K562 (cell line): Measurements from ENCODE around the gene CALM1. TPM values are rescaled to one million over a fixed set of nuclear protein-coding genes. Genes with fewer than 3 reads are reported as not detected.

ENCODE experiments used
- ATAC-seq: fragments of 200-7000 bp; cut with Tn5 transposase; 3 replicates; pipeline ENCODE4 v1.9.1; 2020; ENCODE audit warnings: moderate library complexity
- BruUV-seq: library from RNA; stranded (reverse); fragments of 400-500 nt; replicated peaks from 2 replicates; lab custom pipeline; 2021; lab: Mats Ljungman, UMichigan
- CTCF ChIA-PET: fragments of 300-600 bp; formaldehyde crosslinking; extraction: SDS; loops from one replicate; lab custom pipeline; 2021; ENCODE audit warnings: low intra/inter-chr PET ratio; lab: Yijun Ruan, JAX
- POLR2A ChIA-PET: fragments of 300-600, 350-650 bp; sonication (Branson Sonifier 250); formaldehyde crosslinking; extraction: SDS; loops from one replicate; lab custom pipeline; 2021; ENCODE audit warnings: antibody characterized with exemption, inconsistent platforms; lab: Yijun Ruan, JAX
- DNase-seq, 4 experiments: peaks; one replicate each; pipeline versions ENCODE4 v3.0.0 to v3.0.0-alpha.2; 2011 to 2018; ENCODE audit warnings: low spot score in 3 of 4, mixed read lengths in 3 of 4; ENCODE audit errors: extremely low read depth in 1 of 4
- FAIRE-seq: peaks from 2 replicates; lab custom pipeline; 2011; peaks lifted over from hg19 to GRCh38; lab: Jason Lieb, UNC
- H2AFZ ChIP-seq: 2 replicates; pipeline ENCODE4 v1.6.0; 2011; ENCODE audit warnings: low read depth, low read length, control low read depth, inconsistent platforms
- H3K27ac ChIP-seq: fragments of 200-600 bp; 3 replicates; pipeline ENCODE4 v1.8.0; 2011; ENCODE audit warnings: low read depth, mild to moderate bottlenecking, control low read depth, inconsistent platforms, low read length, moderate library complexity, mixed read lengths; ENCODE audit errors: extremely low read depth
- H3K27me3 ChIP-seq, 2 experiments: fragments of 300-600 bp in 1 of 2; 2 replicates in 1 of 2; 3 replicates in 1 of 2; pipeline versions ENCODE4 v1.6.0 to v1.8.0; 2011; ENCODE audit warnings: inconsistent platforms in 2 of 2, low read length in 2 of 2, mild to moderate bottlenecking in 1 of 2, mixed read lengths in 1 of 2, moderate library complexity in 1 of 2; ENCODE audit not compliant: control insufficient read depth in 2 of 2, insufficient read depth in 2 of 2
- H3K36me3 ChIP-seq: fragments of 300-600 bp; 3 replicates; pipeline ENCODE4 v1.8.0; 2011; ENCODE audit warnings: mild to moderate bottlenecking, low read length, inconsistent platforms; ENCODE audit not compliant: control insufficient read depth, insufficient read depth
- H3K4me1 ChIP-seq, 2 experiments: fragments of 200-600 bp in 1 of 2; replicated peaks in 1 of 2; 2 replicates in 1 of 2; 3 replicates in 1 of 2; pipeline versions ENCODE4 v1.5.1 to v1.8.0; 2011; ENCODE audit warnings: inconsistent platforms in 2 of 2, low read length in 2 of 2, mild to moderate bottlenecking in 1 of 2, mixed read lengths in 1 of 2, moderate library complexity in 1 of 2; ENCODE audit not compliant: control insufficient read depth in 2 of 2, insufficient read depth in 2 of 2
- H3K4me2 ChIP-seq: 2 replicates; pipeline ENCODE4 v1.6.1; 2011; ENCODE audit warnings: low read length, control low read depth, inconsistent platforms, mixed read lengths; ENCODE audit not compliant: insufficient read depth
- H3K4me3 ChIP-seq: fragments of 200-600 bp; sonication (generic), shearing (Covaris generic); 2 replicates; pipeline ENCODE4 v1.5.1; 2016; ENCODE audit warnings: control low read depth, inconsistent platforms
- H3K79me2 ChIP-seq: fragments of 200-600 bp; 3 replicates; pipeline ENCODE4 v1.8.0; 2011; ENCODE audit warnings: low read length, inconsistent platforms; ENCODE audit not compliant: control insufficient read depth, insufficient read depth
- H3K9ac ChIP-seq, 2 experiments: 2 replicates each; pipeline versions ENCODE4 v1.6.0 to v1.6.1; 2011; ENCODE audit warnings: low read depth in 2 of 2, low read length in 2 of 2, control low read depth in 1 of 2, inconsistent platforms in 1 of 2, mild to moderate bottlenecking in 1 of 2, mixed read lengths in 1 of 2; ENCODE audit not compliant: insufficient read depth in 1 of 2
- H3K9me1 ChIP-seq: one replicate; pipeline ENCODE4 v1.6.0; 2011; ENCODE audit warnings: inconsistent platforms, mild to moderate bottlenecking, low read length, moderate library complexity; ENCODE audit not compliant: control insufficient read depth, insufficient read depth
- H3K9me3 ChIP-seq: replicated peaks from 2 replicates; pipeline ENCODE4 v1.5.1; 2011; ENCODE audit warnings: low read depth, low read length, inconsistent platforms; ENCODE audit not compliant: control insufficient read depth, insufficient read depth
- H4K20me1 ChIP-seq: replicated peaks from 2 replicates; pipeline ENCODE4 v1.6.1; 2011; ENCODE audit warnings: low read length, inconsistent platforms, mixed read lengths; ENCODE audit not compliant: control insufficient read depth, insufficient read depth
- BCOR ChIP-seq: fragments of 450-650 bp; IDR thresholded peaks from 2 replicates; pipeline ENCODE4 v1.6.1; 2016
- IRF2 ChIP-seq: sonication (generic); formaldehyde crosslinking; IDR thresholded peaks from 2 replicates; pipeline ENCODE4 v1.8.1; 2022; ENCODE audit warnings: mild to moderate bottlenecking, missing genetic modification reagents
- KAT7 ChIP-seq: sonication (generic); formaldehyde crosslinking; IDR thresholded peaks from 2 replicates; pipeline ENCODE4 v1.8.0; 2022; ENCODE audit warnings: missing genetic modification reagents, mild to moderate bottlenecking, borderline replicate concordance
- PRMT5 ChIP-seq: sonication (generic); formaldehyde crosslinking; IDR thresholded peaks from 2 replicates; pipeline ENCODE4 v1.5.0; 2020; ENCODE audit warnings: missing genetic modification reagents
- YY1 ChIP-seq, 3 experiments: IDR thresholded peaks; 2 replicates each; pipeline ENCODE4 v1.6.1; 2011; ENCODE audit warnings: low read length in 2 of 3, mild to moderate bottlenecking in 2 of 3, moderate library complexity in 2 of 3, borderline replicate concordance in 1 of 3, control low read depth in 1 of 3, low read depth in 1 of 3; ENCODE audit not compliant: insufficient read depth in 3 of 3, insufficient replicate concordance in 2 of 3, control insufficient read depth in 1 of 3, insufficient read length in 1 of 3; ENCODE audit errors: extremely low read depth in 1 of 3
- ZNF124 ChIP-seq: sonication (generic); formaldehyde crosslinking; IDR thresholded peaks from 2 replicates; pipeline ENCODE4 v1.8.1; 2022; ENCODE audit warnings: missing genetic modification reagents
- ZSCAN29 ChIP-seq: fragments of 450-650 bp; IDR thresholded peaks from 2 replicates; pipeline ENCODE4 v1.6.1; 2017
- WGBS: fragments of 100-300 bp; shearing (Covaris generic); methylation state at CpG from one replicate; pipeline ENCODE4 v1.1.6; 2016; ENCODE audit warnings: low coverage, mixed read lengths; ENCODE audit not compliant: insufficient coverage; ENCODE audit errors: missing lambda C conversion rate; 5-methylcytosine and 5-hydroxymethylcytosine counted together
- in situ Hi-C: fragments of 300-500 bp; cut with MboI; formaldehyde crosslinking; loops from 4 replicates; pipeline ENCODE4 v1.15.0; 2018; ENCODE audit warnings: inconsistent platforms, mixed read lengths
- intact Hi-C: fragments of 100-400 bp; cut with micrococcal nuclease; formaldehyde crosslinking; loops from 2 replicates; pipeline ENCODE4 v1.14.2; 2022
- polyA plus RNA-seq, 8 experiments: library from polyadenylated mRNA; depleted of rRNA in 4 of 8; stranded (reverse) in 5 of 8; unstranded in 3 of 8; fragments of >200 nt; fragmentation: Nextera tagmentation in 2 of 8; fragmentation: Illumina TruSeq in 1 of 8; extraction: Ambion mirVana in 2 of 8; extraction: Trizol in 1 of 8; gene quantifications; 2 replicates each; pipeline versions ENCODE4 v1.2.1 to v1.2.3, GENCODE V29; 2011 to 2014; ENCODE audit warnings: inconsistent platforms in 1 of 8, missing spikeins in 1 of 8
- total RNA-seq, 7 experiments: library from RNA; depleted of rRNA in 6 of 7; stranded (reverse); fragments of >200 nt in 6 of 7; fragmentation: Illumina TruSeq in 2 of 7; extraction: Trizol in 2 of 7; gene quantifications; 2 replicates each; pipeline versions ENCODE4 v1.2.1 to v1.2.3, GENCODE V29; 2011 to 2021; ENCODE audit warnings: low replicate concordance in 1 of 7
- TF ChIP-seq, protein P1 (sequence below), 2 experiments: IDR thresholded peaks; 2 replicates each; pipeline ENCODE4 v1.6.1; 2011; ENCODE audit warnings: borderline replicate concordance in 1 of 2, control low read depth in 1 of 2, low read depth in 1 of 2, low read length in 1 of 2, mild to moderate bottlenecking in 1 of 2, mixed read lengths in 1 of 2, moderate library complexity in 1 of 2; ENCODE audit not compliant: insufficient read depth in 1 of 2, insufficient read length in 1 of 2, poor library complexity in 1 of 2, severe bottlenecking in 1 of 2; ENCODE audit errors: extremely low read depth in 1 of 2
- TF ChIP-seq, protein P2 (sequence below): sonication (generic); formaldehyde crosslinking; IDR thresholded peaks from 2 replicates; pipeline ENCODE4 v1.8.1; 2023; ENCODE audit warnings: mild to moderate bottlenecking, missing genetic modification reagents
- TF ChIP-seq, protein P3 (sequence below): fragments of 450-650 bp; IDR thresholded peaks from 2 replicates; pipeline ENCODE4 v1.6.1; 2016; ENCODE audit warnings: missing biosample characterization, missing genetic modification characterization

CALM1 gene
- total and polyA plus RNA-seq, 9 of the 15 experiments (the other 6 are each of a cell fraction or from before 2014, with no cell fraction given), result 48.0 to 269 (median 158) TPM

DNA sequence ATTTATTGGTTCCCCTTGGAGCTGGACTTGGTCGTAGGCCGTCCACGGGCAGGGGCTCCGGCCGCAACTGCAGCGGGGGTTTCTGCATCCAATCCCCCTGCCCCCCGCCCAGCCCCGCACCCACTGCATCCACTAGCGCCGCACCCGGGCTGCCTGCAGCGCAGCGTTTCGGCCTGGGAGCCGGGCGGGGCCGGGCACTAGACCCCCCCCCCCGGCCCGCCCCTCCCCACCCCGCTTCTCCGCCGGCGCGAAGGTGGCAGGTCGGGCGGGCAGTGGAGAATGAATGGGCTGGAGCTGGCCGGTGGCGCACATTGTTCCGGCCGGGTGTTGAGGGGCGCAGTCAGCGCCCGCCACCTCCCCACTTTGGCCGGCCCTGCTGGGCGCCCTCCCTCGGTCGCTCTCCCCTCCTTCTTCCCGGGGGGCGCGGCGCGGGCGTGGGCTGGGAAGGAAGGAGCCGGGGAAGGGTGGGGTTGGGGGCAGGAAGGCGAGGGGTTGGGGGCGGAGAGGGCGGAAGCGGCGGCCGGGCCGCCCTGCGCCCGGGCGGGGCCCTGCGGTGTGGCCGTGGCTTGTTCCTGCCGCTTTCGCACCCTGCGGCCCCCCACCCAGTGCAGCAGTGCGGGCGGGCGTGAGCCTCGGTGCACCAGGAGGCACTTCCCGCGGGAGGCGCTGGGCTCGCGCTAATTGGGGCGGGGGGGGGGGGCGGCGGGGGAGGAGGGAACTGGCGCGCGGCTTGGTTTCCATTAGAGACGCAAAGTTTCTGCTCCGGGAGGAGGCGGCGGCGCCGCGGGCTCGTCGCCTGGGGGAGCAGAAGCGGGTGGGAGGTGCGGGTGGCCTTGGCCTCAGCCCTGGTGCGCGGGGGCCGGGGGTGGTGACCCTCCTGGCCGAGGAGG lies 841 bp downstream of the CALM1 start:
- BruUV-seq, result no TSS peak
- H3K79me2 ChIP-seq, result peaks cover 32% of the 10 kb centered on the region
- H3K9me1 ChIP-seq, result no peaks in the 10 kb centered on the region
- H2AFZ ChIP-seq, result peak overlapping the region; percentile 63; the same call in 1 of the 2 replicates
- no peaks in the 10 kb centered on the region for H3K27me3 ChIP-seq
- WGBS, result 4% methylated on average over 5 of the region's 89 CpGs
- H3K4me2 ChIP-seq, result peak overlapping the region; percentile 90; the same call in 1 of the 2 replicates
- peak overlapping the region; percentile 79 for H3K4me3 ChIP-seq
- DNase-seq, result peak; percentile 63 to 74 (median 68)
- ChIA-PET CTCF (interaction anchor here (2.8 kb wide), 1 partner anchor 300 kb away, joined by 15 read pairs; no protein-coding TSS in a partner anchor), POLR2A (interaction anchor here (0.6 to 2.7 kb wide), 9 partner anchors 10 to 383 kb away, joined by 3 to 29 read pairs (median 5); no protein-coding TSS in a partner anchor)
- H3K36me3 ChIP-seq, result peaks cover 28% of the 10 kb centered on the region
- ATAC-seq, result peak; percentile 78
- in situ Hi-C loops, result no loop called here
- H3K27ac ChIP-seq, result peak overlapping the region; percentile 64; the same call in 1 of the 3 replicates
- peaks cover 6 to 14% of the 10 kb centered on the region in 2 experiments; a peak in 4 of 5 replicates for H3K4me1 ChIP-seq
- H3K9me3 ChIP-seq, result no peaks in the 10 kb centered on the region
- peak overlapping the region; percentile 53 to 96; a peak in 3 of 4 replicates for H3K9ac ChIP-seq
- FAIRE-seq, result no peak
- intact Hi-C loops, result loop anchor here (2.0 to 5.0 kb wide), 3 partner anchors 67 to 119 kb away; partner anchors contain the start of gene NRDE2
- H4K20me1 ChIP-seq, result no peaks in the 10 kb centered on the region; the same call in none of the 2 replicates
- TF ChIP-seq, protein P1, sequence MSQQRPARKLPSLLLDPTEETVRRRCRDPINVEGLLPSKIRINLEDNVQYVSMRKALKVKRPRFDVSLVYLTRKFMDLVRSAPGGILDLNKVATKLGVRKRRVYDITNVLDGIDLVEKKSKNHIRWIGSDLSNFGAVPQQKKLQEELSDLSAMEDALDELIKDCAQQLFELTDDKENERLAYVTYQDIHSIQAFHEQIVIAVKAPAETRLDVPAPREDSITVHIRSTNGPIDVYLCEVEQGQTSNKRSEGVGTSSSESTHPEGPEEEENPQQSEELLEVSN (IDR thresholded peaks at IDR 0.05; ENCODE audit: borderline replicate concordance in 1 of 2, extremely low read depth in 1 of 2, insufficient read depth in 1 of 2, insufficient read length in 1 of 2, low read depth in 1 of 2, low read length in 1 of 2, poor library complexity in 1 of 2, severe bottlenecking in 1 of 2), result peak in 1 of 2 experiments; percentile 39
- TF ChIP-seq, protein P2, sequence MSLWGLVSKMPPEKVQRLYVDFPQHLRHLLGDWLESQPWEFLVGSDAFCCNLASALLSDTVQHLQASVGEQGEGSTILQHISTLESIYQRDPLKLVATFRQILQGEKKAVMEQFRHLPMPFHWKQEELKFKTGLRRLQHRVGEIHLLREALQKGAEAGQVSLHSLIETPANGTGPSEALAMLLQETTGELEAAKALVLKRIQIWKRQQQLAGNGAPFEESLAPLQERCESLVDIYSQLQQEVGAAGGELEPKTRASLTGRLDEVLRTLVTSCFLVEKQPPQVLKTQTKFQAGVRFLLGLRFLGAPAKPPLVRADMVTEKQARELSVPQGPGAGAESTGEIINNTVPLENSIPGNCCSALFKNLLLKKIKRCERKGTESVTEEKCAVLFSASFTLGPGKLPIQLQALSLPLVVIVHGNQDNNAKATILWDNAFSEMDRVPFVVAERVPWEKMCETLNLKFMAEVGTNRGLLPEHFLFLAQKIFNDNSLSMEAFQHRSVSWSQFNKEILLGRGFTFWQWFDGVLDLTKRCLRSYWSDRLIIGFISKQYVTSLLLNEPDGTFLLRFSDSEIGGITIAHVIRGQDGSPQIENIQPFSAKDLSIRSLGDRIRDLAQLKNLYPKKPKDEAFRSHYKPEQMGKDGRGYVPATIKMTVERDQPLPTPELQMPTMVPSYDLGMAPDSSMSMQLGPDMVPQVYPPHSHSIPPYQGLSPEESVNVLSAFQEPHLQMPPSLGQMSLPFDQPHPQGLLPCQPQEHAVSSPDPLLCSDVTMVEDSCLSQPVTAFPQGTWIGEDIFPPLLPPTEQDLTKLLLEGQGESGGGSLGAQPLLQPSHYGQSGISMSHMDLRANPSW (CRISPR knock-in tag), result no peak
- TF ChIP-seq PRMT5 (CRISPR knock-in tag), result no peak
- no peak for TF ChIP-seq ZSCAN29
- TF ChIP-seq ZNF124 (CRISPR knock-in tag), result no peak
- TF ChIP-seq YY1 (IDR thresholded peaks at IDR 0.05; ENCODE audit: borderline replicate concordance in 1 of 3, control insufficient read depth in 1 of 3, extremely low read depth in 1 of 3, insufficient read depth in 3 of 3, insufficient read length in 1 of 3, insufficient replicate concordance in 2 of 3, low read depth in 1 of 3, low read length in 2 of 3), result peak in 1 of 3 experiments; percentile 30
- TF ChIP-seq, protein P3, sequence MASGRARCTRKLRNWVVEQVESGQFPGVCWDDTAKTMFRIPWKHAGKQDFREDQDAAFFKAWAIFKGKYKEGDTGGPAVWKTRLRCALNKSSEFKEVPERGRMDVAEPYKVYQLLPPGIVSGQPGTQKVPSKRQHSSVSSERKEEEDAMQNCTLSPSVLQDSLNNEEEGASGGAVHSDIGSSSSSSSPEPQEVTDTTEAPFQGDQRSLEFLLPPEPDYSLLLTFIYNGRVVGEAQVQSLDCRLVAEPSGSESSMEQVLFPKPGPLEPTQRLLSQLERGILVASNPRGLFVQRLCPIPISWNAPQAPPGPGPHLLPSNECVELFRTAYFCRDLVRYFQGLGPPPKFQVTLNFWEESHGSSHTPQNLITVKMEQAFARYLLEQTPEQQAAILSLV (tag), result no peak
- no peak for TF ChIP-seq BCOR
- TF ChIP-seq KAT7 (CRISPR knock-in tag), result no peak
- no peak for TF ChIP-seq IRF2
